GM23338 (cell line): ENCODE data around the gene OTUD3. TPM values are rescaled to one million over a fixed set of nuclear protein-coding genes. Genes with fewer than 3 reads are reported as not detected.

ENCODE experiments used
- ATAC-seq: fragments of 200-7000 bp; cut with Tn5 transposase; 3 replicates; pipeline ENCODE4 v1.9.1; 2020
- DNase-seq: peaks from one replicate; pipeline ENCODE4 v3.0.0-alpha.2; 2015; ENCODE audit warnings: low spot score
- H2AFZ ChIP-seq: fragments of 200-600 bp; sonication (generic); 2 replicates; pipeline ENCODE4 v1.8.0; 2016; ENCODE audit warnings: antibody characterized with exemption, mild to moderate bottlenecking, moderate library complexity
- H3F3A ChIP-seq: fragments of 200-600 bp; sonication (generic); replicated peaks from 2 replicates; pipeline ENCODE4 v1.8.0; 2017; ENCODE audit warnings: antibody characterized with exemption, mixed run types, low read depth
- H3K27ac ChIP-seq: fragments of 200-600 bp; sonication (generic); 2 replicates; pipeline ENCODE4 v1.6.1; 2016; ENCODE audit warnings: low read depth
- H3K27me3 ChIP-seq: fragments of 200-600 bp; sonication (generic); 2 replicates; pipeline ENCODE4 v1.8.0; 2016; ENCODE audit warnings: mild to moderate bottlenecking, mixed run types, moderate library complexity; ENCODE audit not compliant: insufficient read depth
- H3K36me3 ChIP-seq: fragments of 200-600 bp; sonication (generic); 2 replicates; pipeline ENCODE4 v1.8.0; 2016; ENCODE audit warnings: mild to moderate bottlenecking; ENCODE audit not compliant: insufficient read depth
- H3K4me1 ChIP-seq: fragments of 200-600 bp; sonication (generic); 2 replicates; pipeline ENCODE4 v1.8.0; 2016; ENCODE audit warnings: mild to moderate bottlenecking, moderate library complexity; ENCODE audit not compliant: insufficient read depth
- H3K4me2 ChIP-seq: fragments of 200-600 bp; sonication (generic); 2 replicates; pipeline ENCODE4 v1.7.1; 2017; ENCODE audit warnings: mixed run types
- H3K4me3 ChIP-seq: fragments of 200-600 bp; sonication (generic); 2 replicates; pipeline ENCODE4 v1.6.1; 2016; ENCODE audit warnings: mixed run types
- H3K79me2 ChIP-seq: fragments of 200-600 bp; sonication (generic); replicated peaks from 2 replicates; pipeline ENCODE4 v1.8.0; 2017; ENCODE audit warnings: mild to moderate bottlenecking; ENCODE audit not compliant: insufficient read depth
- H3K9me2 ChIP-seq: fragments of 200-600 bp; sonication (generic); 2 replicates; pipeline ENCODE4 v1.8.0; 2017; ENCODE audit not compliant: insufficient read depth
- H4K20me1 ChIP-seq: fragments of 200-600 bp; sonication (generic); replicated peaks from 2 replicates; pipeline ENCODE4 v1.8.0; 2017; ENCODE audit warnings: mild to moderate bottlenecking; ENCODE audit not compliant: insufficient read depth
- H3K27ac Mint-ChIP-seq: 2 replicates; pipeline ENCODE4 v1.8.0; 2020; ENCODE audit warnings: inconsistent platforms, mild to moderate bottlenecking, moderate library complexity, mixed read lengths
- H3K27me3 Mint-ChIP-seq: 3 replicates; pipeline ENCODE4 v1.8.0; 2022; ENCODE audit warnings: low read depth, mild to moderate bottlenecking, moderate library complexity, mixed read lengths, inconsistent platforms; ENCODE audit not compliant: insufficient read depth, poor library complexity
- H3K36me3 Mint-ChIP-seq: 3 replicates; pipeline ENCODE4 v1.8.0; 2021; ENCODE audit warnings: low read depth, mild to moderate bottlenecking, inconsistent platforms, moderate library complexity, mixed read lengths
- H3K4me1 Mint-ChIP-seq: 3 replicates; pipeline ENCODE4 v1.8.0; 2020; ENCODE audit warnings: mild to moderate bottlenecking, inconsistent platforms, mixed read lengths
- H3K4me3 Mint-ChIP-seq: 3 replicates; pipeline ENCODE4 v1.8.0; 2021; ENCODE audit warnings: moderate library complexity, mild to moderate bottlenecking, inconsistent platforms, mixed read lengths
- H3K9me3 Mint-ChIP-seq: 3 replicates; pipeline ENCODE4 v1.8.0; 2020; ENCODE audit warnings: moderate library complexity, mild to moderate bottlenecking, inconsistent platforms, mixed read lengths
- CREB1 ChIP-seq: fragments of 250-450 bp; sonication (Bioruptor Pico); IDR thresholded peaks from 2 replicates; pipeline ENCODE4 v1.5.0; 2020; ENCODE audit warnings: low read depth, mild to moderate bottlenecking, moderate library complexity
- EZH2 ChIP-seq: fragments of 200-600 bp; sonication (generic); IDR thresholded peaks from one replicate; pipeline ENCODE4 v1.8.0; 2017; ENCODE audit warnings: antibody characterized with exemption, mild to moderate bottlenecking, low read depth; ENCODE audit not compliant: unreplicated experiment
- JUNB ChIP-seq: IDR thresholded peaks from one replicate; pipeline ENCODE4 v1.6.1; 2016; ENCODE audit warnings: antibody characterized with exemption; ENCODE audit not compliant: unreplicated experiment
- NANOG ChIP-seq: IDR thresholded peaks from 2 replicates; pipeline ENCODE4 v1.6.1; 2016; ENCODE audit warnings: antibody characterized with exemption, borderline replicate concordance
- POLR2AphosphoS5 ChIP-seq: IDR thresholded peaks from 2 replicates; pipeline ENCODE4 v1.6.1; 2016; ENCODE audit warnings: antibody characterized with exemption, low read depth
- polyA plus RNA-seq: library from polyadenylated mRNA; unstranded; fragments of >200 nt; fragmentation: Nextera tagmentation; extraction: Ambion mirVana; gene quantifications from 2 replicates; pipeline ENCODE4 v1.2.1, GENCODE V29; 2016
- total RNA-seq: library from RNA; depleted of rRNA; stranded (reverse); fragments of >200 nt; shearing (Covaris generic); gene quantifications from 2 replicates; pipeline ENCODE4 v1.2.3, GENCODE V29; 2014
- TF ChIP-seq, protein P1 (sequence below), 2 experiments: fragments of 200-600 bp in 1 of 2; sonication (generic) in 1 of 2; conservative IDR thresholded peaks; 2 replicates each; pipeline versions ENCODE4 v1.5.1 to v1.6.1; 2016 to 2017; ENCODE audit warnings: antibody characterized with exemption in 2 of 2, low read depth in 2 of 2, mild to moderate bottlenecking in 2 of 2, moderate library complexity in 1 of 2
- TF ChIP-seq, protein P2 (sequence below): IDR thresholded peaks from one replicate; pipeline ENCODE4 v1.6.1; 2018; ENCODE audit warnings: antibody characterized with exemption; ENCODE audit not compliant: unreplicated experiment
- TF ChIP-seq, protein P3 (sequence below): fragments of 250-450 bp; sonication (Bioruptor Pico); IDR thresholded peaks from 2 replicates; pipeline ENCODE4 v1.5.0; 2020; ENCODE audit warnings: mild to moderate bottlenecking, moderate library complexity

OTUD3 gene
- total and polyA plus RNA-seq, 2 experiments from 2014 or later, result 3.0 to 12.9 TPM

DNA sequence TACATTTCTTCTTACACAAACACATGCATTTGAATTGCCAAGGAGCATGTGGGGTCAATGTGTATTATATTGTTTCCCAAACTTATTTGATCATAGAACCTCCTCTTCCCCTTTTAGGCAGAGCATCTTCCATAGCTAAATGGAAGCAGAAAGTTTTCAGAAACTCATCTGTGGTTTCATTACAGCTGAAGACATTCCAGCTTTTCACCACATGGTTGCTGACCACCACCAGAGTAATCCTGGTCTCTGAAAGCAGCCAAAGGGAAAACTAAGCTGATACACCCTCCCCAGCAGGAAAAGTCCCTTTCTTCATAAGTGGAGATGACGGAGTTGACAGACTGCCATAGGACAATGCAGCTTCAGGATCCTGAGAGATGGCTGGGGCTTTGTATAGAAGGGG, 30.2 kb upstream of the OTUD3 start:
- no peaks in the 10 kb centered on the region for H3K27me3 ChIP-seq
- DNase-seq (no peak), ATAC-seq (no peak)
- no peak overlapping the region for H3K4me3 ChIP-seq
- H2AFZ ChIP-seq, result no peak overlapping the region; the same call in 1 of the 2 replicates
- TF ChIP-seq, protein P1, sequence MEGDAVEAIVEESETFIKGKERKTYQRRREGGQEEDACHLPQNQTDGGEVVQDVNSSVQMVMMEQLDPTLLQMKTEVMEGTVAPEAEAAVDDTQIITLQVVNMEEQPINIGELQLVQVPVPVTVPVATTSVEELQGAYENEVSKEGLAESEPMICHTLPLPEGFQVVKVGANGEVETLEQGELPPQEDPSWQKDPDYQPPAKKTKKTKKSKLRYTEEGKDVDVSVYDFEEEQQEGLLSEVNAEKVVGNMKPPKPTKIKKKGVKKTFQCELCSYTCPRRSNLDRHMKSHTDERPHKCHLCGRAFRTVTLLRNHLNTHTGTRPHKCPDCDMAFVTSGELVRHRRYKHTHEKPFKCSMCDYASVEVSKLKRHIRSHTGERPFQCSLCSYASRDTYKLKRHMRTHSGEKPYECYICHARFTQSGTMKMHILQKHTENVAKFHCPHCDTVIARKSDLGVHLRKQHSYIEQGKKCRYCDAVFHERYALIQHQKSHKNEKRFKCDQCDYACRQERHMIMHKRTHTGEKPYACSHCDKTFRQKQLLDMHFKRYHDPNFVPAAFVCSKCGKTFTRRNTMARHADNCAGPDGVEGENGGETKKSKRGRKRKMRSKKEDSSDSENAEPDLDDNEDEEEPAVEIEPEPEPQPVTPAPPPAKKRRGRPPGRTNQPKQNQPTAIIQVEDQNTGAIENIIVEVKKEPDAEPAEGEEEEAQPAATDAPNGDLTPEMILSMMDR (conservative IDR thresholded peaks at IDR 0.05; ENCODE audit: low read depth in 2 of 2), result no peak
- no peak for TF ChIP-seq NANOG
- TF ChIP-seq, protein P2, sequence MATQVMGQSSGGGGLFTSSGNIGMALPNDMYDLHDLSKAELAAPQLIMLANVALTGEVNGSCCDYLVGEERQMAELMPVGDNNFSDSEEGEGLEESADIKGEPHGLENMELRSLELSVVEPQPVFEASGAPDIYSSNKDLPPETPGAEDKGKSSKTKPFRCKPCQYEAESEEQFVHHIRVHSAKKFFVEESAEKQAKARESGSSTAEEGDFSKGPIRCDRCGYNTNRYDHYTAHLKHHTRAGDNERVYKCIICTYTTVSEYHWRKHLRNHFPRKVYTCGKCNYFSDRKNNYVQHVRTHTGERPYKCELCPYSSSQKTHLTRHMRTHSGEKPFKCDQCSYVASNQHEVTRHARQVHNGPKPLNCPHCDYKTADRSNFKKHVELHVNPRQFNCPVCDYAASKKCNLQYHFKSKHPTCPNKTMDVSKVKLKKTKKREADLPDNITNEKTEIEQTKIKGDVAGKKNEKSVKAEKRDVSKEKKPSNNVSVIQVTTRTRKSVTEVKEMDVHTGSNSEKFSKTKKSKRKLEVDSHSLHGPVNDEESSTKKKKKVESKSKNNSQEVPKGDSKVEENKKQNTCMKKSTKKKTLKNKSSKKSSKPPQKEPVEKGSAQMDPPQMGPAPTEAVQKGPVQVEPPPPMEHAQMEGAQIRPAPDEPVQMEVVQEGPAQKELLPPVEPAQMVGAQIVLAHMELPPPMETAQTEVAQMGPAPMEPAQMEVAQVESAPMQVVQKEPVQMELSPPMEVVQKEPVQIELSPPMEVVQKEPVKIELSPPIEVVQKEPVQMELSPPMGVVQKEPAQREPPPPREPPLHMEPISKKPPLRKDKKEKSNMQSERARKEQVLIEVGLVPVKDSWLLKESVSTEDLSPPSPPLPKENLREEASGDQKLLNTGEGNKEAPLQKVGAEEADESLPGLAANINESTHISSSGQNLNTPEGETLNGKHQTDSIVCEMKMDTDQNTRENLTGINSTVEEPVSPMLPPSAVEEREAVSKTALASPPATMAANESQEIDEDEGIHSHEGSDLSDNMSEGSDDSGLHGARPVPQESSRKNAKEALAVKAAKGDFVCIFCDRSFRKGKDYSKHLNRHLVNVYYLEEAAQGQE, result no peak
- TF ChIP-seq CREB1 (CRISPR knock-in tag), result no peak
- no peak for TF ChIP-seq EZH2
- TF ChIP-seq, protein P3, sequence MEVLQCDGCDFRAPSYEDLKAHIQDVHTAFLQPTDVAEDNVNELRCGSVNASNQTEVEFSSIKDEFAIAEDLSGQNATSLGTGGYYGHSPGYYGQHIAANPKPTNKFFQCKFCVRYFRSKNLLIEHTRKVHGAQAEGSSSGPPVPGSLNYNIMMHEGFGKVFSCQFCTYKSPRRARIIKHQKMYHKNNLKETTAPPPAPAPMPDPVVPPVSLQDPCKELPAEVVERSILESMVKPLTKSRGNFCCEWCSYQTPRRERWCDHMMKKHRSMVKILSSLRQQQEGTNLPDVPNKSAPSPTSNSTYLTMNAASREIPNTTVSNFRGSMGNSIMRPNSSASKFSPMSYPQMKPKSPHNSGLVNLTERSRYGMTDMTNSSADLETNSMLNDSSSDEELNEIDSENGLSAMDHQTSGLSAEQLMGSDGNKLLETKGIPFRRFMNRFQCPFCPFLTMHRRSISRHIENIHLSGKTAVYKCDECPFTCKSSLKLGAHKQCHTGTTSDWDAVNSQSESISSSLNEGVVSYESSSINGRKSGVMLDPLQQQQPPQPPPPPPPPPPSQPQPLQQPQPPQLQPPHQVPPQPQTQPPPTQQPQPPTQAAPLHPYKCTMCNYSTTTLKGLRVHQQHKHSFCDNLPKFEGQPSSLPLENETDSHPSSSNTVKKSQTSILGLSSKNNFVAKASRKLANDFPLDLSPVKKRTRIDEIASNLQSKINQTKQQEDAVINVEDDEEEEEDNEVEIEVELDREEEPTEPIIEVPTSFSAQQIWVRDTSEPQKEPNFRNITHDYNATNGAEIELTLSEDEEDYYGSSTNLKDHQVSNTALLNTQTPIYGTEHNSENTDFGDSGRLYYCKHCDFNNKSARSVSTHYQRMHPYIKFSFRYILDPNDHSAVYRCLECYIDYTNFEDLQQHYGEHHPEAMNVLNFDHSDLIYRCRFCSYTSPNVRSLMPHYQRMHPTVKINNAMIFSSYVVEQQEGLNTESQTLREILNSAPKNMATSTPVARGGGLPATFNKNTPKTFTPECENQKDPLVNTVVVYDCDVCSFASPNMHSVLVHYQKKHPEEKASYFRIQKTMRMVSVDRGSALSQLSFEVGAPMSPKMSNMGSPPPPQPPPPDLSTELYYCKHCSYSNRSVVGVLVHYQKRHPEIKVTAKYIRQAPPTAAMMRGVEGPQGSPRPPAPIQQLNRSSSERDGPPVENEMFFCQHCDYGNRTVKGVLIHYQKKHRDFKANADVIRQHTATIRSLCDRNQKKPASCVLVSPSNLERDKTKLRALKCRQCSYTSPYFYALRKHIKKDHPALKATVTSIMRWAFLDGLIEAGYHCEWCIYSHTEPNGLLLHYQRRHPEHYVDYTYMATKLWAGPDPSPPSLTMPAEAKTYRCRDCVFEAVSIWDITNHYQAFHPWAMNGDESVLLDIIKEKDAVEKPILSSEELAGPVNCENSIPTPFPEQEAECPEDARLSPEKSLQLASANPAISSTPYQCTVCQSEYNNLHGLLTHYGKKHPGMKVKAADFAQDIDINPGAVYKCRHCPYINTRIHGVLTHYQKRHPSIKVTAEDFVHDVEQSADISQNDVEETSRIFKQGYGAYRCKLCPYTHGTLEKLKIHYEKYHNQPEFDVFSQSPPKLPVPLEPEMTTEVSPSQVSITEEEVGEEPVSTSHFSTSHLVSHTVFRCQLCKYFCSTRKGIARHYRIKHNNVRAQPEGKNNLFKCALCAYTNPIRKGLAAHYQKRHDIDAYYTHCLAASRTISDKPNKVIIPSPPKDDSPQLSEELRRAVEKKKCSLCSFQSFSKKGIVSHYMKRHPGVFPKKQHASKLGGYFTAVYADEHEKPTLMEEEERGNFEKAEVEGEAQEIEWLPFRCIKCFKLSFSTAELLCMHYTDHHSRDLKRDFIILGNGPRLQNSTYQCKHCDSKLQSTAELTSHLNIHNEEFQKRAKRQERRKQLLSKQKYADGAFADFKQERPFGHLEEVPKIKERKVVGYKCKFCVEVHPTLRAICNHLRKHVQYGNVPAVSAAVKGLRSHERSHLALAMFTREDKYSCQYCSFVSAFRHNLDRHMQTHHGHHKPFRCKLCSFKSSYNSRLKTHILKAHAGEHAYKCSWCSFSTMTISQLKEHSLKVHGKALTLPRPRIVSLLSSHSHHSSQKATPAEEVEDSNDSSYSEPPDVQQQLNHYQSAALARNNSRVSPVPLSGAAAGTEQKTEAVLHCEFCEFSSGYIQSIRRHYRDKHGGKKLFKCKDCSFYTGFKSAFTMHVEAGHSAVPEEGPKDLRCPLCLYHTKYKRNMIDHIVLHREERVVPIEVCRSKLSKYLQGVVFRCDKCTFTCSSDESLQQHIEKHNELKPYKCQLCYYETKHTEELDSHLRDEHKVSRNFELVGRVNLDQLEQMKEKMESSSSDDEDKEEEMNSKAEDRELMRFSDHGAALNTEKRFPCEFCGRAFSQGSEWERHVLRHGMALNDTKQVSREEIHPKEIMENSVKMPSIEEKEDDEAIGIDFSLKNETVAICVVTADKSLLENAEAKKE, result no peak
- TF ChIP-seq POLR2AphosphoS5, result no peak
- TF ChIP-seq JUNB, result no peak
- no peak overlapping the region for H3K4me3 Mint-ChIP-seq
- no peak overlapping the region for H3K27ac Mint-ChIP-seq
- no peaks in the 10 kb centered on the region for H3K9me2 ChIP-seq
- H3K27ac ChIP-seq, result no peak overlapping the region
- H3K4me1 ChIP-seq, result no peaks in the 10 kb centered on the region
- H4K20me1 ChIP-seq, result no peaks in the 10 kb centered on the region
- H3F3A ChIP-seq, result no peaks in the 10 kb centered on the region
- H3K36me3 ChIP-seq, result no peaks in the 10 kb centered on the region
- H3K79me2 ChIP-seq, result no peaks in the 10 kb centered on the region
- H3K4me1 Mint-ChIP-seq, result no peaks in the 10 kb centered on the region
- peaks cover 2% of the 10 kb centered on the region for H3K27me3 Mint-ChIP-seq
- no peaks in the 10 kb centered on the region for H3K9me3 Mint-ChIP-seq
- H3K36me3 Mint-ChIP-seq, result no peaks in the 10 kb centered on the region
- H3K4me2 ChIP-seq, result no peak overlapping the region
